Stimulated activated CD4-positive, alpha-beta T cell treated with anti-CD3 and anti-CD28 coated beads, Interleukin-1b, Interleukin-23, amount 100 ng/mL, for 48 hours (primary cell): ENCODE data around the gene KRTAP10-3.
"Not testable (repeated sequence)": the region's sequence is repeated elsewhere in the genome, so short reads cannot be mapped to it uniquely, and the experiment has no call there.

Source experiments
- DNase-seq: peaks from one replicate; pipeline ENCODE4 v3.0.0-alpha.2; 2020

The KRTAP10-3 gene

GRCh38 chr21:44558695-44559094, at the start of gene KRTAP10-3:
TSS of gene KRTAP10-3 (minus strand) at chr21:44558795. CDS start at chr21:44558715, 80 bp downstream.
- no peak for DNase-seq

GRCh38 chr21:44606495-44606894, 47.9 kb upstream of the KRTAP10-3 start:
- DNase-seq: no peak

GRCh38 chr21:44603911-44604310, 45.3 kb upstream of the KRTAP10-3 start:
- DNase-seq: no peak

- no peak for DNase-seq
Measured at GRCh38 chr21:44603109-44603875, 44.7 kb upstream of the KRTAP10-3 start.

- DNase-seq: no peak
Measured at GRCh38 chr21:44602463-44602850, 43.9 kb upstream of the KRTAP10-3 start.

GRCh38 chr21:44601596-44602462, 43.2 kb upstream of the KRTAP10-3 start:
- DNase-seq: no peak

GRCh38 chr21:44601091-44601490, 42.5 kb upstream of the KRTAP10-3 start:
- not testable (repeated sequence) for DNase-seq

GRCh38 chr21:44600118-44600978, 41.8 kb upstream of the KRTAP10-3 start, which contains the start of gene KRTAP10-7:
TSS of gene KRTAP10-7 (plus strand) at chr21:44600597. CDS start at chr21:44600622, 25 bp downstream.
- DNase-seq: not testable (repeated sequence)

- no peak for DNase-seq
Measured at GRCh38 chr21:44599264-44600029, 40.9 kb upstream of the KRTAP10-3 start.

GRCh38 chr21:44598061-44598460, 39.5 kb upstream of the KRTAP10-3 start:
- DNase-seq: no peak

- DNase-seq: no peak
Measured at GRCh38 chr21:44596068-44596725, 37.6 kb upstream of the KRTAP10-3 start.

- DNase-seq: no peak
Measured at GRCh38 chr21:44595524-44595923, 36.9 kb upstream of the KRTAP10-3 start.

- no peak for DNase-seq
Measured at GRCh38 chr21:44594406-44594916, 35.9 kb upstream of the KRTAP10-3 start.

GRCh38 chr21:44593598-44594405, 35.2 kb upstream of the KRTAP10-3 start:
- no peak for DNase-seq

GRCh38 chr21:44592446-44593311, 34.1 kb upstream of the KRTAP10-3 start, which contains the start of gene KRTAP10-6:
TSS of gene KRTAP10-6 (minus strand) at chr21:44592505. CDS start at chr21:44592484, 21 bp downstream.
- DNase-seq: no peak

- DNase-seq: not testable (repeated sequence)
Measured at GRCh38 chr21:44591801-44592130, 33.2 kb upstream of the KRTAP10-3 start.

- DNase-seq: not testable (repeated sequence)
Measured at GRCh38 chr21:44590897-44591800, 32.6 kb upstream of the KRTAP10-3 start.

- no peak for DNase-seq
Measured at GRCh38 chr21:44590311-44590721, 31.7 kb upstream of the KRTAP10-3 start.
